GM18867 (cell line): ENCODE data around the gene CA4.
A peak's percentile ranks its signal among the peaks of the same experiment; 100 is the strongest.
"Not testable (repeated sequence)": the region's sequence is repeated elsewhere in the genome, so short reads cannot be mapped to it uniquely, and the experiment has no call there.

Experiments used
- ATAC-seq: cut with Tn5 transposase; IDR thresholded peaks from one replicate; pipeline ENCODE4 v1.9.1; 2021; ENCODE audit warnings: mild to moderate bottlenecking, moderate library complexity; ENCODE audit not compliant: unreplicated experiment

Gene CA4

GRCh38 chr17:60149691-60150582 lies at the start of gene CA4:
TSS of gene CA4 (plus strand) at chr17:60149973. CDS start at chr17:60150035, 62 bp downstream.
- ATAC-seq: no peak

GRCh38 chr17:60100577-60100976 lies 49.2 kb upstream of the CA4 start:
- ATAC-seq: not testable (repeated sequence)

GRCh38 chr17:60102015-60102631 lies 47.6 kb upstream of the CA4 start:
- ATAC-seq: not testable (repeated sequence)

GRCh38 chr17:60102632-60103096 lies 47.1 kb upstream of the CA4 start:
- ATAC-seq: no peak

GRCh38 chr17:60103957-60104356 lies 45.8 kb upstream of the CA4 start:
- no peak for ATAC-seq

- peak; percentile 55 for ATAC-seq
Observed at GRCh38 chr17:60106340-60107059, 43.3 kb upstream of the CA4 start.

GRCh38 chr17:60107526-60108257 lies 42.1 kb upstream of the CA4 start:
- no peak for ATAC-seq

GRCh38 chr17:60108309-60108708 lies 41.5 kb upstream of the CA4 start:
- not testable (repeated sequence) for ATAC-seq

GRCh38 chr17:60108712-60109111 lies 41.1 kb upstream of the CA4 start:
- no peak for ATAC-seq

GRCh38 chr17:60109161-60109560 lies 40.6 kb upstream of the CA4 start:
- no peak for ATAC-seq

- no peak for ATAC-seq
Observed at GRCh38 chr17:60110586-60110985, 39.2 kb upstream of the CA4 start.

- not testable (repeated sequence) for ATAC-seq
Observed at GRCh38 chr17:60111661-60112060, 38.1 kb upstream of the CA4 start.

GRCh38 chr17:60115364-60115763 lies 34.4 kb upstream of the CA4 start:
- not testable (repeated sequence) for ATAC-seq

GRCh38 chr17:60116196-60116595 lies 33.6 kb upstream of the CA4 start:
- not testable (repeated sequence) for ATAC-seq

- not testable (repeated sequence) for ATAC-seq
Observed at GRCh38 chr17:60119162-60119561, 30.6 kb upstream of the CA4 start.

GRCh38 chr17:60119807-60120748 lies 29.7 kb upstream of the CA4 start:
- not testable (repeated sequence) for ATAC-seq

- ATAC-seq: no peak
Observed at GRCh38 chr17:60127068-60128064, 22.4 kb upstream of the CA4 start.

GRCh38 chr17:60128171-60128859 lies 21.5 kb upstream of the CA4 start:
- ATAC-seq: no peak
